HG03196 (cell line): Measurements from ENCODE around the gene STK24.

Experiments
- ATAC-seq: cut with Tn5 transposase; IDR thresholded peaks from one replicate; pipeline ENCODE4 v1.9.1; 2021; ENCODE audit not compliant: unreplicated experiment

STK24 gene

GRCh38 chr13:98492335-98493041, 84.4 kb downstream of the STK24 start:
- no peak for ATAC-seq

- ATAC-seq, result no peak
Observed at GRCh38 chr13:98490866-98491265, 86.0 kb downstream of the STK24 start.

- no peak for ATAC-seq
Observed at GRCh38 chr13:98490195-98490836, 86.6 kb downstream of the STK24 start.

GRCh38 chr13:98489446-98490194, 87.3 kb downstream of the STK24 start:
- no peak for ATAC-seq

- ATAC-seq, result peak; percentile 64
Observed at GRCh38 chr13:98488736-98489135, 88.2 kb downstream of the STK24 start.

GRCh38 chr13:98487522-98487921, 89.4 kb downstream of the STK24 start:
- ATAC-seq, result no peak

GRCh38 chr13:98487016-98487415, 89.9 kb downstream of the STK24 start:
- no peak for ATAC-seq

- no peak for ATAC-seq
Observed at GRCh38 chr13:98486412-98486811, 90.5 kb downstream of the STK24 start.

- no peak for ATAC-seq
Observed at GRCh38 chr13:98485561-98485960, 91.3 kb downstream of the STK24 start.

- ATAC-seq, result peak; percentile 25
Observed at GRCh38 chr13:98484289-98485219, 92.4 kb downstream of the STK24 start.

GRCh38 chr13:98483601-98484288, 93.2 kb downstream of the STK24 start:
- no peak for ATAC-seq

- ATAC-seq, result no peak
Observed at GRCh38 chr13:98482476-98483444, 94.1 kb downstream of the STK24 start.

GRCh38 chr13:98480915-98481877, 95.7 kb downstream of the STK24 start:
- no peak for ATAC-seq

GRCh38 chr13:98479496-98480003, 97.4 kb downstream of the STK24 start:
- no peak for ATAC-seq

GRCh38 chr13:98478189-98479129, 98.4 kb downstream of the STK24 start:
- peak; percentile 43 for ATAC-seq

- peak; percentile 94 for ATAC-seq
Observed at GRCh38 chr13:98476538-98476966, 100.4 kb downstream of the STK24 start.

GRCh38 chr13:98476106-98476505, 100.8 kb downstream of the STK24 start:
- peak; percentile 30 for ATAC-seq
